ENCODE results near the gene NTRK2.

The NTRK2 gene

DNA sequence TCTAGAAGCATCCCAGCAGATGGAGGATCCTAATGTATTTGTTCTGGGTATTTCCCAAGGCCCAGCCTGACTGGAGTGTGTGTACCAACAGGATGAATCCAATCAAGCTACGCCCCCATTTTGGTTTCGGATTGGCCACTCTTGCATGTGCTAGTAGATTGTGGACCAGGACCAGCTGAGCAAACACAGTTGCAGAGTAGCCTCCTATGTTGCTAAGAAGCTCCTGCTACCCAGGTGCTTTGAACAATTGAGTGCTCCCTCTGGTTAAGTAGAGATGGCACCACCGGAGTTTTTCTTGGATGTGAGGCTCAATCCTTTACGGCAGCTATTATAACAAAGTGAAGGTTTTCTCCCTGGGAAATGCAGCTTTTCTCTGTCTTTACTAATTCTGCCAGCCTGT is 204.5 kb downstream of the NTRK2 start:
- TF ChIP-seq CEBPB (IDR thresholded peaks at IDR 0.05) (no peak), TEAD4 (IDR thresholded peaks at IDR 0.05) (no peak), ZBTB7A (IDR thresholded peaks at IDR 0.05; ENCODE audit: low read depth) (no peak), EP300 (IDR thresholded peaks at IDR 0.05; ENCODE audit: borderline replicate concordance) (no peak), CREB1 (IDR thresholded peaks at IDR 0.05; ENCODE audit: low read depth) (no peak), TCF12 (IDR thresholded peaks at IDR 0.05; ENCODE audit: low read depth) (no peak), NFIC (IDR thresholded peaks at IDR 0.05) (no peak), EGR1 (IDR thresholded peaks at IDR 0.05) (no peak), RAD21 (IDR thresholded peaks at IDR 0.05; ENCODE audit: low read depth) (no peak), TAF1 (IDR thresholded peaks at IDR 0.05; ENCODE audit: low read depth) (no peak), FOXM1 (IDR thresholded peaks at IDR 0.05; ENCODE audit: borderline replicate concordance, low read depth) (no peak), YY1 (IDR thresholded peaks at IDR 0.05; ENCODE audit: low read depth) (no peak)
- TF ChIP-seq, protein P1, sequence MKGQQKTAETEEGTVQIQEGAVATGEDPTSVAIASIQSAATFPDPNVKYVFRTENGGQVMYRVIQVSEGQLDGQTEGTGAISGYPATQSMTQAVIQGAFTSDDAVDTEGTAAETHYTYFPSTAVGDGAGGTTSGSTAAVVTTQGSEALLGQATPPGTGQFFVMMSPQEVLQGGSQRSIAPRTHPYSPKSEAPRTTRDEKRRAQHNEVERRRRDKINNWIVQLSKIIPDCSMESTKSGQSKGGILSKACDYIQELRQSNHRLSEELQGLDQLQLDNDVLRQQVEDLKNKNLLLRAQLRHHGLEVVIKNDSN (IDR thresholded peaks at IDR 0.05) = no peak
- TF ChIP-seq, protein P2, sequence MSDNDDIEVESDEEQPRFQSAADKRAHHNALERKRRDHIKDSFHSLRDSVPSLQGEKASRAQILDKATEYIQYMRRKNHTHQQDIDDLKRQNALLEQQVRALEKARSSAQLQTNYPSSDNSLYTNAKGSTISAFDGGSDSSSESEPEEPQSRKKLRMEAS (IDR thresholded peaks at IDR 0.05) = no peak
- TF ChIP-seq, protein P3, sequence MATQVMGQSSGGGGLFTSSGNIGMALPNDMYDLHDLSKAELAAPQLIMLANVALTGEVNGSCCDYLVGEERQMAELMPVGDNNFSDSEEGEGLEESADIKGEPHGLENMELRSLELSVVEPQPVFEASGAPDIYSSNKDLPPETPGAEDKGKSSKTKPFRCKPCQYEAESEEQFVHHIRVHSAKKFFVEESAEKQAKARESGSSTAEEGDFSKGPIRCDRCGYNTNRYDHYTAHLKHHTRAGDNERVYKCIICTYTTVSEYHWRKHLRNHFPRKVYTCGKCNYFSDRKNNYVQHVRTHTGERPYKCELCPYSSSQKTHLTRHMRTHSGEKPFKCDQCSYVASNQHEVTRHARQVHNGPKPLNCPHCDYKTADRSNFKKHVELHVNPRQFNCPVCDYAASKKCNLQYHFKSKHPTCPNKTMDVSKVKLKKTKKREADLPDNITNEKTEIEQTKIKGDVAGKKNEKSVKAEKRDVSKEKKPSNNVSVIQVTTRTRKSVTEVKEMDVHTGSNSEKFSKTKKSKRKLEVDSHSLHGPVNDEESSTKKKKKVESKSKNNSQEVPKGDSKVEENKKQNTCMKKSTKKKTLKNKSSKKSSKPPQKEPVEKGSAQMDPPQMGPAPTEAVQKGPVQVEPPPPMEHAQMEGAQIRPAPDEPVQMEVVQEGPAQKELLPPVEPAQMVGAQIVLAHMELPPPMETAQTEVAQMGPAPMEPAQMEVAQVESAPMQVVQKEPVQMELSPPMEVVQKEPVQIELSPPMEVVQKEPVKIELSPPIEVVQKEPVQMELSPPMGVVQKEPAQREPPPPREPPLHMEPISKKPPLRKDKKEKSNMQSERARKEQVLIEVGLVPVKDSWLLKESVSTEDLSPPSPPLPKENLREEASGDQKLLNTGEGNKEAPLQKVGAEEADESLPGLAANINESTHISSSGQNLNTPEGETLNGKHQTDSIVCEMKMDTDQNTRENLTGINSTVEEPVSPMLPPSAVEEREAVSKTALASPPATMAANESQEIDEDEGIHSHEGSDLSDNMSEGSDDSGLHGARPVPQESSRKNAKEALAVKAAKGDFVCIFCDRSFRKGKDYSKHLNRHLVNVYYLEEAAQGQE (IDR thresholded peaks at IDR 0.05; ENCODE audit: low read depth) = no peak

DNA sequence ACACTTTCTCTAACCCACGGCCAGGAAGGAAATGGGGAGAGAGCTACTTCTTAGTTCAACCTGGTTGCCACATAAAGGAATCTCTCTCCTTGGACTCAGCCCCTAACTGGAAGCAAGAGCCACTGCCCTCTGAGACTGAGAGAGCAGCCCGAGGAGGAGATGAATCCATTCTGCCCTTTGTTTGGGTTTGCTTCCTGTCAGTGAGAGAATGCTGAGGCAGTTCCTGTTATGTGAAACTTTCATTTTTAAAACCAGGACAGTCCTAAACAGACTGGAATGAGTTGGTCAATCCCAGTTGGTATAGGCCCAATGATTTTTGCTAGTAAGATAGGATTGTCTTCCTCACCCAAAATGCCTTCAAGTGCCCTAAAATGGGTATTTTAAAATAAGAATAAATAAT is 205.1 kb downstream of the NTRK2 start:
- TF ChIP-seq FOXM1 (IDR thresholded peaks at IDR 0.05; ENCODE audit: borderline replicate concordance, low read depth) = no peak
- TF ChIP-seq TAF1 (IDR thresholded peaks at IDR 0.05; ENCODE audit: low read depth) = no peak
- no peak for TF ChIP-seq ZBTB7A (IDR thresholded peaks at IDR 0.05; ENCODE audit: low read depth)
- TF ChIP-seq CEBPB (IDR thresholded peaks at IDR 0.05) = no peak
- TF ChIP-seq, protein P1 (IDR thresholded peaks at IDR 0.05) = no peak
- no peak for TF ChIP-seq TCF12 (IDR thresholded peaks at IDR 0.05; ENCODE audit: low read depth)
- no peak for TF ChIP-seq EGR1 (IDR thresholded peaks at IDR 0.05)
- no peak for TF ChIP-seq EP300 (IDR thresholded peaks at IDR 0.05; ENCODE audit: borderline replicate concordance)
- TF ChIP-seq NFIC (IDR thresholded peaks at IDR 0.05) = no peak

DNA sequence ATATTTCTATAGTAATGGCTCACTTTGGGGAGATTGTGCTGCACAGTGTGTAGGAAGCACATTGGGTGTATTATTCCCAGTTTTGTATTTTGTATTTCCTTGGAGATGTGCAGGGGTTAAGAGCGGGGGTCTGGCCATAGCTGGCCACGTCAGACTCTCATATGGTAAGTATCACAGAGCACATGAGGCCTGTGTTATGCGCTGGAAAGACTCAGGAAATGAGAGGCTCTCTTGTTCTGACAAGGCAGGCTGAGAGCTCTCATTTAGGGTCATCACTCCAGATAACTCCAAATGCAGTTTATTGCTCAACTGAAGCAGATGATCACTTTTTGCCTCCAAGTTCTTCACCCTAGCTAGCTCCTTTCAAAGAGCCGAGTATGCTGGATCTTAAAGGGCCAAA is 205.7 kb downstream of the NTRK2 start:
- TF ChIP-seq FOXM1 (IDR thresholded peaks at IDR 0.05; ENCODE audit: borderline replicate concordance, low read depth) (no peak), CEBPB (IDR thresholded peaks at IDR 0.05) (no peak), RAD21 (IDR thresholded peaks at IDR 0.05; ENCODE audit: low read depth) (no peak), YY1 (IDR thresholded peaks at IDR 0.05; ENCODE audit: low read depth) (no peak), NFIC (IDR thresholded peaks at IDR 0.05) (no peak)
- TF ChIP-seq, protein P3 (IDR thresholded peaks at IDR 0.05; ENCODE audit: low read depth) = no peak
- TF ChIP-seq, protein P2 (IDR thresholded peaks at IDR 0.05) = no peak
- TF ChIP-seq, protein P1 (IDR thresholded peaks at IDR 0.05) = no peak

DNA sequence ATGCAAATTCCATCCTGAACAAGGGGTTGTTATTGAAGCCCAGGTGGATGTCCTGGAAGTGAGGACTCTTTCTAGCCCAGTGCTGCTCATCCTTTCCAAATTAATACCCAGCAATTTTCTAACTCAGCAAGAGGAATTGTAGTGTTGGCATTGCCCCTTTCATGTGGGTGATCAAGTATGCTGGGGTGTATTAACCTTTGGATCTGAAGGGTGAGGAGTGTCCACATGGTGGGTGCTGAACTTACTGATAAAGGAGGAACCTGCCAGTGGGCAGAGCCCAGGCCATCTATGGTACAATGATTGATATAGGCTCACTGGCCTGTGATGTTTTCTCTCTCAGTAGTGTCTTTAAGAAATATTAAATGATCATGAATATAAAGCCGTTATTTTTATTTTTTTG is 210.1 kb downstream of the NTRK2 start:
- TF ChIP-seq, protein P3 (IDR thresholded peaks at IDR 0.05; ENCODE audit: low read depth) = no peak
- TF ChIP-seq ZBTB7A (IDR thresholded peaks at IDR 0.05; ENCODE audit: low read depth) (no peak), FOXM1 (IDR thresholded peaks at IDR 0.05; ENCODE audit: borderline replicate concordance, low read depth) (no peak), EP300 (IDR thresholded peaks at IDR 0.05; ENCODE audit: borderline replicate concordance) (no peak), YY1 (IDR thresholded peaks at IDR 0.05; ENCODE audit: low read depth) (no peak), RAD21 (IDR thresholded peaks at IDR 0.05; ENCODE audit: low read depth) (no peak), TCF12 (IDR thresholded peaks at IDR 0.05; ENCODE audit: low read depth) (no peak), NFIC (IDR thresholded peaks at IDR 0.05) (no peak), TEAD4 (IDR thresholded peaks at IDR 0.05) (no peak), EGR1 (IDR thresholded peaks at IDR 0.05) (no peak)
- TF ChIP-seq, protein P1 (IDR thresholded peaks at IDR 0.05) = no peak
- TF ChIP-seq, protein P2 (IDR thresholded peaks at IDR 0.05) = no peak

Data from Ishikawa (cell line).